Loucy (cell line): Measurements from ENCODE around the gene SLC7A8.

Experiments used
- H2AFZ ChIP-seq: fragments of 200-600 bp; sonication (generic); 2 replicates; pipeline ENCODE4 v1.6.0; 2016; ENCODE audit warnings: antibody characterized with exemption, mild to moderate bottlenecking, low read length, moderate library complexity
- H3F3A ChIP-seq: fragments of 200-600 bp; 2 replicates; pipeline ENCODE4 v1.6.0; 2016; ENCODE audit warnings: antibody characterized with exemption, low read depth, mild to moderate bottlenecking
- H3K27me3 ChIP-seq: fragments of 200-600 bp; sonication (generic); 2 replicates; pipeline ENCODE4 v1.6.1; 2014; ENCODE audit warnings: low read length, mild to moderate bottlenecking; ENCODE audit not compliant: insufficient read depth, poor library complexity, severe bottlenecking
- H3K36me3 ChIP-seq: fragments of 200-600 bp; sonication (generic); 2 replicates; pipeline ENCODE4 v1.6.1; 2016; ENCODE audit warnings: low read length; ENCODE audit not compliant: insufficient read depth
- H3K4me1 ChIP-seq: fragments of 200-600 bp; sonication (generic); 2 replicates; pipeline ENCODE4 v1.5.1; 2014; ENCODE audit warnings: low read length, mild to moderate bottlenecking; ENCODE audit not compliant: insufficient read depth, poor library complexity, severe bottlenecking
- H3K4me2 ChIP-seq: fragments of 200-600 bp; sonication (generic); 2 replicates; pipeline ENCODE4 v1.6.0; 2014; ENCODE audit warnings: antibody characterized with exemption, low read length, low read depth, mild to moderate bottlenecking; ENCODE audit not compliant: poor library complexity, severe bottlenecking
- H3K4me3 ChIP-seq: fragments of 200-600 bp; sonication (generic); 2 replicates; pipeline ENCODE4 v1.5.1; 2014; ENCODE audit warnings: low read length, mild to moderate bottlenecking, mixed read lengths; ENCODE audit not compliant: poor library complexity, severe bottlenecking
- H3K79me2 ChIP-seq: fragments of 200-600 bp; sonication (generic); 2 replicates; pipeline ENCODE4 v1.6.1; 2014; ENCODE audit warnings: low read length; ENCODE audit not compliant: insufficient read depth
- H3K9ac ChIP-seq: fragments of 200-600 bp; sonication (generic); 2 replicates; pipeline ENCODE4 v1.6.0; 2014; ENCODE audit warnings: mild to moderate bottlenecking, low read depth, low read length, moderate library complexity; ENCODE audit not compliant: poor library complexity, severe bottlenecking
- H3K9me2 ChIP-seq: fragments of 200-600 bp; sonication (generic); replicated peaks from 2 replicates; pipeline ENCODE4 v1.6.1; 2016; ENCODE audit warnings: low read depth, low read length, mixed read lengths
- H3K9me3 ChIP-seq: fragments of 200-600 bp; sonication (generic); 2 replicates; pipeline ENCODE4 v1.6.1; 2014; ENCODE audit warnings: mild to moderate bottlenecking, antibody characterized with exemption, low read length, low read depth; ENCODE audit not compliant: insufficient read depth
- H4K20me1 ChIP-seq: fragments of 200-600 bp; sonication (generic); 2 replicates; pipeline ENCODE4 v1.6.0; 2014; ENCODE audit warnings: antibody characterized with exemption, low read length, mild to moderate bottlenecking; ENCODE audit not compliant: insufficient read depth, poor library complexity, severe bottlenecking
- EZH2phosphoT487 ChIP-seq: fragments of 200-600 bp; IDR thresholded peaks from 2 replicates; pipeline ENCODE4 v1.6.1; 2018; ENCODE audit warnings: antibody characterized with exemption, mild to moderate bottlenecking, moderate library complexity, borderline replicate concordance
- TF ChIP-seq, protein P1 (sequence below): fragments of 200-600 bp; sonication (generic); conservative IDR thresholded peaks from 2 replicates; pipeline ENCODE4 v1.5.1; 2014; ENCODE audit warnings: mild to moderate bottlenecking, antibody characterized with exemption, low read length

The SLC7A8 gene

DNA sequence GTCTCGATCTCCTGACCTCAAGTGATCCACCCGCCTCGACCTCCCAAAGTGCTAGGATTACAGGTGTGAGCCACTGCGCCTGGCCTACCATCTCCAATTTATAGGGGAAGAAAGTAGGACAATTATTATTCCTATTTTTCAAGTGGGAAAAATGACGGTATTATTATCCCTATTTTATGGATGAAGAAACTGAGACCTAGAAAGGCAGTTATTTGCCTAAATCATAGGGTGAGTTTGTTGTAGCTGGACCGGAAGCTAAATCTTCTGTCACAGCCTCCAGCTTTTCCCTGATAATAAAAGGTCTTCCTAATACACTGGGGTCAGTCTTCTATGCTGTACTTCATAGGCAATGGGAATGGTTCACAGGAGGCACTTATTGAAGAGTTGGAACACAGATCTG, 13.8 kb downstream of the SLC7A8 start:
- no peaks in the 10 kb centered on the region for H4K20me1 ChIP-seq

DNA sequence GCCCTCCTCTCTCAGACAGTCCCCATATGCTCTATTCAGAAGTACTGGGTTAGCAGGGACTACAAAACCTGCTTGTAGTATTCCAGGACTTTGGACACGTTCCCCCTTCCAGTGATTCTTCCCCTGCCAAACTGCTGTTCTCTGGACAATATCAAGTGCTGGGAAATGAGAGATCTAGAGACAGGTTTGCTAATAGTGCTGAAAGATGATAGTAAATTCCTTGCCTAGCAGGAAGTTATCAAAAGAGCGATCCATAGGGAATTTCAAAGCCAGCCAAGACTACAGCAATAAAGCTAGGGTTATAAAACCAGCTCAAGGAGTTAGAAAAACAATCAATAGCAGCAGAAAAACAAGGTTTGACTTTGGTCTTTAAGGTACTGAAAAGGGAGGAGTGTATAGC, 15.2 kb downstream of the SLC7A8 start:
- no peaks in the 10 kb centered on the region for H4K20me1 ChIP-seq

More for the DNA sequence above, 13.8 kb downstream of the SLC7A8 start:
- Histone ChIP-seq H3K4me3 (no peak overlapping the region), H3F3A (no peaks in the 10 kb centered on the region), H2AFZ (no peak overlapping the region), H3K9me2 (no peaks in the 10 kb centered on the region), H3K79me2 (no peaks in the 10 kb centered on the region), H3K36me3 (no peaks in the 10 kb centered on the region), H3K4me1 (no peaks in the 10 kb centered on the region), H3K9me3 (no peaks in the 10 kb centered on the region), H3K9ac (no peak overlapping the region), H3K27me3 (no peaks in the 10 kb centered on the region), H3K4me2 (no peak overlapping the region)
- TF ChIP-seq, protein P1, sequence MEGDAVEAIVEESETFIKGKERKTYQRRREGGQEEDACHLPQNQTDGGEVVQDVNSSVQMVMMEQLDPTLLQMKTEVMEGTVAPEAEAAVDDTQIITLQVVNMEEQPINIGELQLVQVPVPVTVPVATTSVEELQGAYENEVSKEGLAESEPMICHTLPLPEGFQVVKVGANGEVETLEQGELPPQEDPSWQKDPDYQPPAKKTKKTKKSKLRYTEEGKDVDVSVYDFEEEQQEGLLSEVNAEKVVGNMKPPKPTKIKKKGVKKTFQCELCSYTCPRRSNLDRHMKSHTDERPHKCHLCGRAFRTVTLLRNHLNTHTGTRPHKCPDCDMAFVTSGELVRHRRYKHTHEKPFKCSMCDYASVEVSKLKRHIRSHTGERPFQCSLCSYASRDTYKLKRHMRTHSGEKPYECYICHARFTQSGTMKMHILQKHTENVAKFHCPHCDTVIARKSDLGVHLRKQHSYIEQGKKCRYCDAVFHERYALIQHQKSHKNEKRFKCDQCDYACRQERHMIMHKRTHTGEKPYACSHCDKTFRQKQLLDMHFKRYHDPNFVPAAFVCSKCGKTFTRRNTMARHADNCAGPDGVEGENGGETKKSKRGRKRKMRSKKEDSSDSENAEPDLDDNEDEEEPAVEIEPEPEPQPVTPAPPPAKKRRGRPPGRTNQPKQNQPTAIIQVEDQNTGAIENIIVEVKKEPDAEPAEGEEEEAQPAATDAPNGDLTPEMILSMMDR: no peak
- no peak for TF ChIP-seq EZH2phosphoT487

DNA sequence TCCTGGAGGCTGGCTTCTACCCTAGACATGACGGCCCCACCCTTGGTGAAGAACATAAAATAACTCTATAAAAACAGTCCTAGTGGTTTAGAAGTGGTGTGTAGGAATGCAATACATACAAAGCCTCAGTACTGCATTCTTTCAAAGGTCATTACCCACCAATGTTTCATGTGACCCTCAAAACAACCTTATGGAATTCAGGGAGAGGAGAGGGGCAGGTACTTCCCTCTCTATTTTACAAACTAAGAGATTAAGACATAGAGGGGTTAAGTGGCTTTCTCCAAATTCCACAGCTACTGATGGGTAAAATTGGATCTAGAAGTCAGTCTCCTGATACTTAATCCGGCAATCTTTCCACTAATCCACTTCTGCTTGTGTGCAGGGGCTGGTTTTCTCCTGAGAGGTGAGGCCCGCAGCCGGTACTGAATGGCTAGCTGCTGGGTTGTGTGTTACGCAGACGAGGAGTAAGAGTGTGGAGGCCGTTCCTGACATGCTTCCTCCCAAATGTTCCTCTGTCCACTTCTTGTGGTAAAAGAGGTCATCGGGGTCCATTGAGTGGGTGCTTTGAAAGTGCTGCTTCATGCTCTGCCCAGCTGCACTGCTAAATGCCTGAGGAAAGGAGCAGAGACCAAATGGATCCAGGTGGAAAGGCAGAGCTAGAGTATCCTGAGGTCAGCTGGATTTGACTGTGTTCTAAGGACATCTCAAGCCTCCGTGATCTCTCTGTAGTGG, 16.2 kb downstream of the SLC7A8 start:
- TF ChIP-seq, protein P1: no peak
- no peak for TF ChIP-seq EZH2phosphoT487
- Histone ChIP-seq H2AFZ (no peak overlapping the region), H3K9me2 (no peaks in the 10 kb centered on the region), H3K79me2 (no peaks in the 10 kb centered on the region), H3K27me3 (no peaks in the 10 kb centered on the region), H3K4me1 (no peaks in the 10 kb centered on the region), H3K4me2 (no peak overlapping the region), H4K20me1 (no peaks in the 10 kb centered on the region), H3K36me3 (no peaks in the 10 kb centered on the region), H3K4me3 (no peak overlapping the region), H3K9me3 (no peaks in the 10 kb centered on the region), H3F3A (no peaks in the 10 kb centered on the region), H3K9ac (no peak overlapping the region)

More for the DNA sequence above, 15.2 kb downstream of the SLC7A8 start:
- Histone ChIP-seq H3F3A (no peaks in the 10 kb centered on the region), H3K4me3 (no peak overlapping the region), H3K36me3 (no peaks in the 10 kb centered on the region), H3K79me2 (no peaks in the 10 kb centered on the region), H3K9ac (no peak overlapping the region), H3K4me1 (no peaks in the 10 kb centered on the region), H2AFZ (no peak overlapping the region), H3K9me2 (no peaks in the 10 kb centered on the region), H3K27me3 (no peaks in the 10 kb centered on the region), H3K4me2 (no peak overlapping the region), H3K9me3 (no peaks in the 10 kb centered on the region)
- TF ChIP-seq, protein P1: no peak
- TF ChIP-seq EZH2phosphoT487: no peak
